Tibial nerve (tissue), 4 donors: ENCODE measurements around the gene PDZK1IP1. TPM values are rescaled to one million over a fixed set of nuclear protein-coding genes. Genes with fewer than 3 reads are reported as not detected.

ENCODE experiments used
- DNase-seq, 2 donors: peaks; one replicate each; pipeline ENCODE4 v3.0.0-alpha.2; 2019; ENCODE audit warnings: low spot score in 2 of 2
- H3K27ac ChIP-seq, 4 donors: fragments of 200-600 bp; sonication (generic) in 3 of 4; one replicate each; pipeline ENCODE4 v1.5.1; 2017 to 2019; ENCODE audit warnings: mild to moderate bottlenecking in 1 of 4
- H3K27me3 ChIP-seq, 2 donors: fragments of 200-600 bp; sonication (generic) in 1 of 2; one replicate each; pipeline versions ENCODE4 v1.5.1 to v1.6.0; 2017 to 2019
- H3K36me3 ChIP-seq, 3 donors: fragments of 200-600 bp; sonication (generic); one replicate each; pipeline ENCODE4 v1.5.1; 2018 to 2019
- H3K4me1 ChIP-seq, 4 donors: fragments of 200-600 bp; sonication (generic) in 3 of 4; one replicate each; pipeline ENCODE4 v1.5.1; 2017 to 2019
- H3K4me3 ChIP-seq, 4 donors: fragments of 200-600 bp; sonication (generic) in 3 of 4; one replicate each; pipeline ENCODE4 v1.5.1; 2017 to 2019; ENCODE audit warnings: mild to moderate bottlenecking in 1 of 4, moderate library complexity in 1 of 4
- H3K9me3 ChIP-seq, 4 donors: fragments of 200-600 bp; sonication (generic) in 3 of 4; one replicate each; pipeline ENCODE4 v1.5.1; 2017 to 2019
- EP300 ChIP-seq, 2 donors: sonication (generic); formaldehyde crosslinking; IDR thresholded peaks; one replicate each; pipeline ENCODE4 v1.6.1; 2017; ENCODE audit warnings: antibody characterized with exemption in 2 of 2, mild to moderate bottlenecking in 1 of 2
- POLR2A ChIP-seq, 2 donors: fragments of 450-650 bp; IDR thresholded peaks; one replicate each; pipeline ENCODE4 v1.6.1; 2017; ENCODE audit warnings: antibody characterized with exemption in 2 of 2, mild to moderate bottlenecking in 2 of 2, moderate library complexity in 2 of 2
- WGBS, 2 donors: methylation state at CpG; one replicate each; pipeline ENCODE4 v1.1.5; 2018; 5-methylcytosine and 5-hydroxymethylcytosine counted together
- total RNA-seq, 4 donors: library from RNA; depleted of rRNA; stranded (reverse); fragments of >200 nt; gene quantifications; one replicate each; pipeline ENCODE4 v1.1.0, GENCODE V29; 2016
- TF ChIP-seq, protein P1 (sequence below), 5 experiments: fragments of 200-600 bp in 3 of 5; fragments of 450-650 bp in 2 of 5; sonication (generic) in 3 of 5; IDR thresholded peaks; one replicate each; pipeline ENCODE4 v1.5.1; 2016 to 2019; ENCODE audit warnings: antibody characterized with exemption in 5 of 5, mild to moderate bottlenecking in 3 of 5, moderate library complexity in 2 of 5

The PDZK1IP1 gene
- total RNA-seq, 4 donors from 2014 or later = 1.5 to 4.2 TPM; not detected in 2

DNA sequence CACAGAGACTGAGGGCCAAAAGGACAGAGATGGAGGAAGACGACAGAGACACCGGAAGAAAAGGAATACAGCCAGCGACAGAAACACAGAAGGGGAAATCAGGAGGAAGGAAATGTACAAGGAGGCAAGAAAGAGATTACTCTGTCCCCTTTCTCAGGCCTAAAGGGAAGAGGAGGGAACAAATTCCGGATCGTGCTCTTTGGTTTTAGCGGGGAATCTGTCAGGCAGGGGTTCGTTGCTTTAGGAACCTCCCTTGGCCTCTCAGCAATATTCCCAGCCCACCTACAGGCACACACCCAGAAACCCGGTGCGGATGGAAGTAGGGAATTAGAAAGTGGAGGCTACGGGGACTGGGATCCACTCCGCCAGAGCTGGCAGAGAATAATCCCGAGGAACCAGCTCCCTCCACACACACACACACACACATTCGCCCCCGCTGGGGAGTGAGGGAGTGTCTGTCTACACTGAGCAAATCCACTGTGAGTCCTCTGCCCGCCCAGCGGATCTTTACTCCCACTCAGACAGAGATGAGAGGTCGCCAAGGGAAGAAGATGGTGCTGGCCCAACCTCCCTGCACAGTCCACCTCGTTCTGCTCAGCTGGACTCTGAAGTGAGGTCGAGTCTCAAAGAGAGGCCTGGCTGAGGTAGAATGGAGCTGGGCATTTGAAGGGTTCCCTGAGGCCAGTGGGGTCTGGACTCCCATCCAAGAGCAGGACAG is 36.4 kb upstream of the PDZK1IP1 start:
- Histone ChIP-seq H3K27ac (no peak overlapping the region), H3K4me3 (peak overlapping the region in 1 of 4 donors; percentile 45), H3K4me1 (peaks cover 0 to 45% (median 21%) of the 10 kb centered on the region in 4 donors), H3K9me3 (no peaks in the 10 kb centered on the region), H3K27me3 (peaks cover 8 to 96% of the 10 kb centered on the region in 2 donors), H3K36me3 (no peaks in the 10 kb centered on the region)
- no peak for TF ChIP-seq POLR2A (IDR thresholded peaks at IDR 0.05)
- TF ChIP-seq, protein P1, sequence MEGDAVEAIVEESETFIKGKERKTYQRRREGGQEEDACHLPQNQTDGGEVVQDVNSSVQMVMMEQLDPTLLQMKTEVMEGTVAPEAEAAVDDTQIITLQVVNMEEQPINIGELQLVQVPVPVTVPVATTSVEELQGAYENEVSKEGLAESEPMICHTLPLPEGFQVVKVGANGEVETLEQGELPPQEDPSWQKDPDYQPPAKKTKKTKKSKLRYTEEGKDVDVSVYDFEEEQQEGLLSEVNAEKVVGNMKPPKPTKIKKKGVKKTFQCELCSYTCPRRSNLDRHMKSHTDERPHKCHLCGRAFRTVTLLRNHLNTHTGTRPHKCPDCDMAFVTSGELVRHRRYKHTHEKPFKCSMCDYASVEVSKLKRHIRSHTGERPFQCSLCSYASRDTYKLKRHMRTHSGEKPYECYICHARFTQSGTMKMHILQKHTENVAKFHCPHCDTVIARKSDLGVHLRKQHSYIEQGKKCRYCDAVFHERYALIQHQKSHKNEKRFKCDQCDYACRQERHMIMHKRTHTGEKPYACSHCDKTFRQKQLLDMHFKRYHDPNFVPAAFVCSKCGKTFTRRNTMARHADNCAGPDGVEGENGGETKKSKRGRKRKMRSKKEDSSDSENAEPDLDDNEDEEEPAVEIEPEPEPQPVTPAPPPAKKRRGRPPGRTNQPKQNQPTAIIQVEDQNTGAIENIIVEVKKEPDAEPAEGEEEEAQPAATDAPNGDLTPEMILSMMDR (IDR thresholded peaks at IDR 0.05) = no peak
- TF ChIP-seq EP300 (IDR thresholded peaks at IDR 0.05) = no peak
- 27 to 39% methylated on average over 19 of the region's 19 CpGs for WGBS, 2 donors
- DNase-seq = no peak

- WGBS, 2 donors = 1 to 5% methylated on average over 23 to 31 of the region's 79 CpGs
- Histone ChIP-seq H3K27me3 (peaks cover 8 to 89% of the 10 kb centered on the region in 2 donors), H3K27ac (peak overlapping the region in 1 of 4 donors; percentile 0), H3K36me3 (no peaks in the 10 kb centered on the region), H3K9me3 (no peaks in the 10 kb centered on the region), H3K4me1 (peaks cover 0 to 38% (median 15%) of the 10 kb centered on the region in 4 donors), H3K4me3 (peak overlapping the region; percentile 13 to 45 (median 24))
- TF ChIP-seq, protein P1 (IDR thresholded peaks at IDR 0.05) = no peak
- no peak for TF ChIP-seq POLR2A (IDR thresholded peaks at IDR 0.05)
- TF ChIP-seq EP300 (IDR thresholded peaks at IDR 0.05) = no peak
- no peak for DNase-seq
Observed at GRCh38 chr1:47225430-47226100, 35.7 kb upstream of the PDZK1IP1 start.

DNA sequence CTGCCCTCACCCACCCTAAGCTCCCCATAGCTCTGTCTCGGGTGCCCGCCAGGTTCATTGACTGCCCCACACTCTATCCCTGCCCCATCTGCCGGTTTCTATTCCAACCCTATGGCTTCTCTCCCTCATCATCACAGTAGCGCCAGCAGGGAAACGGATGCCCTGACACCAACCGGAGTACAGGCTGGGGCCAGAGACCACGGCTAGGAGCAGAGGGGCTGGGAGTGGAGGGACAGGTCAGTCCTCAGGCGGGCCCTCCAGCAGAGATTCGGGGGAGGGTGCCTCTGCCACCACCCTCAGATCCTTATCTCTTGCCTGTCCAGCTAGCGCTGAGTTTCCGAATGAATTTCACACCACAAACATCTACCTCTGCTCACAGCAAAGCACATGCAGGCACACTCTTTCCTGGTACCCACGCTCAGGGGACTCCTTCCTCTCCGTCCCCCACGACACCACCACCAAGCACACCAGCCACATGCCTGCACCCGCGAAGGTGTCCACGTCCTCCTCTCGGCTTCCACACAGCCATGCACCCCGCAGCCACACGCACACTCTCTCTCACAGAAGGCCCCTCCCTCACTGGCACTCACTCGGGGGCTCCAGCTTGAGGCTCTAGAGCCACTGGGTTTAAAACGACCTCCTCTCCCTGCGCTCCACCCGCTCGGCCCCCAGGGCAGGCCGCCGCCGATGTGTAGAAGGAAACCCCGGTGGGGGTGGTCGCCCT is 35.0 kb upstream of the PDZK1IP1 start:
- peaks cover 0 to 31% (median 15%) of the 10 kb centered on the region in 4 donors for H3K4me1 ChIP-seq
- 8 to 12% methylated on average over 23 to 28 of the region's 30 CpGs for WGBS, 2 donors
- no peak for DNase-seq
- no peaks in the 10 kb centered on the region for H3K36me3 ChIP-seq
- peaks cover 5 to 81% of the 10 kb centered on the region in 2 donors for H3K27me3 ChIP-seq
- peak overlapping the region in 3 of 4 donors; percentile 24 to 45 (median 25) for H3K4me3 ChIP-seq
- H3K27ac ChIP-seq = no peak overlapping the region
- no peaks in the 10 kb centered on the region for H3K9me3 ChIP-seq
- TF ChIP-seq POLR2A (IDR thresholded peaks at IDR 0.05) (no peak), EP300 (IDR thresholded peaks at IDR 0.05) (no peak)

DNA sequence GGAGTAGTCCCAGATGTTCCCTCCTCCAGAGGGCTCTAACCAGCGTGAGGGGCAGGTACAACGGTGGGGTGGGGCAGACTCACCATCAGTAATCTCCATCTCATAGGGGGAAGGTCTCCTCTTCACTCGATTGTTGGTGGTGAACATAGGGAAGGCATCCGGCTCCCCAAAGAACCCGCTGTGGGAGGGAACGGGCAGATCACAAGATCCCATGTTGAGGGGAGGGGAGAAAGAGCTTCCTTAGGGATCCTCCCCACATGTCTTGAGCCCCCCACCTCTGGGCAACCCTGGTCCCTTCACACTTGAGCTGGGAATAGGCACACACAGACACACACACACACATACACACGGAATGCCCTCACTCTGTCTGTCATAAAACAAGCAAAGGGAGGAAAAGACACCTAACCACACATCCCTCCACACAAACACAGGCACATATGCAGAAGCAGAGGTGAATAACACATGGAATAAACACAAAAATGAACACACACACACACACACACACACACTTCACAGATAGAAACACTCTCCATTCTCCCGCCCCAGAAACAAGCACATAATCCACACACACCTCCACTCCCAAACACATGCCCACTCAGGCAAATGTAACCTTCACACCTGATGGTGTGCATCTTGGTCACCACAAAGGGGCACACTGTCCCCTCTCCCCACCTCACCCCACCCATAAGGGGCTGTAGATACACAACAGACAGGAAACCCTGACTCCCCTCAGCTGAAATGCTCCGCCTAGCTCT is 34.3 kb upstream of the PDZK1IP1 start:
- H3K27ac ChIP-seq = no peak overlapping the region
- no peaks in the 10 kb centered on the region for H3K9me3 ChIP-seq
- WGBS, 2 donors = 15 to 40% methylated on average over 9 of the region's 9 CpGs
- no peak overlapping the region for H3K4me3 ChIP-seq
- H3K4me1 ChIP-seq = peaks cover 0 to 23% (median 15%) of the 10 kb centered on the region in 4 donors
- peaks cover 5 to 74% of the 10 kb centered on the region in 2 donors for H3K27me3 ChIP-seq
- no peak for DNase-seq
- no peaks in the 10 kb centered on the region for H3K36me3 ChIP-seq
- no peak for TF ChIP-seq EP300 (IDR thresholded peaks at IDR 0.05)
- TF ChIP-seq, protein P1 (IDR thresholded peaks at IDR 0.05) = no peak
- no peak for TF ChIP-seq POLR2A (IDR thresholded peaks at IDR 0.05)
